HG03442 (cell line): ENCODE results near the gene VAMP7.
A peak's percentile ranks its signal among the peaks of the same experiment; 100 is the strongest.
"Not testable (repeated sequence)": the region's sequence is repeated elsewhere in the genome, so short reads cannot be mapped to it uniquely, and the experiment has no call there.

ENCODE experiments used
- ATAC-seq: cut with Tn5 transposase; IDR thresholded peaks from one replicate; pipeline ENCODE4 v1.9.1; 2021; ENCODE audit warnings: mild to moderate bottlenecking, moderate library complexity; ENCODE audit not compliant: unreplicated experiment

VAMP7 gene, protein sequence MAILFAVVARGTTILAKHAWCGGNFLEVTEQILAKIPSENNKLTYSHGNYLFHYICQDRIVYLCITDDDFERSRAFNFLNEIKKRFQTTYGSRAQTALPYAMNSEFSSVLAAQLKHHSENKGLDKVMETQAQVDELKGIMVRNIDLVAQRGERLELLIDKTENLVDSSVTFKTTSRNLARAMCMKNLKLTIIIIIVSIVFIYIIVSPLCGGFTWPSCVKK

DNA sequence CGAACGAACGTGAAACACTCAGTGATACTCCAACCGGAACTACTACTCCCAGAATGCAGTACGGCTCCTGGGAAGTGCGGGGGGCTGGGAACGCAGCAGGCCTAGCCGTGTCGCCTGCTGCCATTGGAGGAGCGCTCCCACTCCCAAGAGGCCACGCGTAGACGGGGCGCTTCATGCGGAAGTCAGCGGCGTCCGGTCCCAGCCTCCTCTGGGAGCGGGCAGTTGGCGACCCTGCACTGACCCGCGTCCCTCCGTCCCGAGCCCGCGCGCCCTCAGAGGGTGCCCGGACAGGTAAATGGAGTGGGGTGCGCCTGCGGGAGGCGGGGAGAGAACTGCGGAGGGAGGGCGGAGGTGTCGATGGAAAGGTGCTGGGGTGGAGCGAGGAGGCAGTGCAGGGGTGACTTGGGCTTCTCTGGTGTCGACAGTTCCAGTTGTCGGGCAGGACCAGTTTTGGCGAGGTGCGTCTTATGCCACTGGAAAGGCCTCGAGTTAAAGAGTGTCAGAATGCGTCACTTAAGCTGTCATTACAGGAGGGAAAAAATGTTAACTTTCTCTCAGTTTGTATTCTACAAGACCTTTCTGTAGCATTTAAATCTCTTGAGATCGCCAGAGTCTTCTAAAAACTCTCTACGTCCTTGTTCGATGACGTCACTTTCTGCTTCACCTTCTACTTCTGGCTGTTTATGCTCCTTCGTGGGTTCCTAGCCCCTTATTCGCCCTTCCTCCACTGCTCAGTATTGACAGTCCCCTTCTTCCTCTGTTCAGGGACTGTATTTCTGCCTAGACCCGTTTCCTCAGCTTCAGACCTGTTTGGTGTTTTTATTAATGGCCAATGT lies at the start of gene VAMP7:
VAMP7 (plus strand) TSS at position 188 of the 836 bp plus-strand sequence. CDS start 8,122 bp downstream, outside the sequence.
- ATAC-seq, result peak; percentile 93

DNA sequence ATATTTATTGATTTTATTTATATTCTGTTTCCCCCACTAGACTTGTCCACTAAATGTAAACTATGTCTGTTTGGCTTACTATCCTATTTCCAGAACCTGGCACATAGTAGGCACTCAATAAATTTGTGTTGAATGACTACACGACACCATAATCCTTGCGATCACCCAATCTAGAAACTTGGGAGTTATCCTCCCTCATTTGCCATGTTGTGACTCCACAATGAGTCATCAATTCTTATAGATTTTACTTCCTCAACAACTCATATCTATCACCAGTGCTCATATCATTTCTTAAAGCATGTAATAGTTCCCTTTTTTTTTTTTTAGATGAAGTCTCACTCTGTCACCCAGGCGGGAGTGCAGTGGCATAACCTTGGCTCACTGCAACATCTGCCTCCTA lies 39.9 kb upstream of the VAMP7 start:
- ATAC-seq, result no peak

DNA sequence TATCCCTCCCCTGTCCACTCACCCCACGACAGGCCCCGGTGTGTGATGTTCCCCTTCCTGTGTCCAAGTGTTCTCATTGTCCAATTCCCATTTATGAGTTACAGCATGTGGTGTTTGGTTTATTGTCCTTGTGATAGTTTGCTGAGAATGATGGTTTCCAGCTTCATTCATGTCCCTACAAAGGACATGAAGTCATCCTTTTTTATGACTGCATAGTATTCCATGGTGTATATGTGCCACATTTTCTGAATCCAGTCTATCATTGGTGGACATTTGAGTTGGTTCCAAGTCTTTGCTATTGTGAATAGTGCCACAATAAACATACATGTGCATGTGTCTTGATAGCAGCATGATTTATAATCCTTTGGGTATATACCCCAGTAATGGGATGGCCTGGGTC lies 29.4 kb upstream of the VAMP7 start:
- ATAC-seq, result not testable (repeated sequence)

DNA sequence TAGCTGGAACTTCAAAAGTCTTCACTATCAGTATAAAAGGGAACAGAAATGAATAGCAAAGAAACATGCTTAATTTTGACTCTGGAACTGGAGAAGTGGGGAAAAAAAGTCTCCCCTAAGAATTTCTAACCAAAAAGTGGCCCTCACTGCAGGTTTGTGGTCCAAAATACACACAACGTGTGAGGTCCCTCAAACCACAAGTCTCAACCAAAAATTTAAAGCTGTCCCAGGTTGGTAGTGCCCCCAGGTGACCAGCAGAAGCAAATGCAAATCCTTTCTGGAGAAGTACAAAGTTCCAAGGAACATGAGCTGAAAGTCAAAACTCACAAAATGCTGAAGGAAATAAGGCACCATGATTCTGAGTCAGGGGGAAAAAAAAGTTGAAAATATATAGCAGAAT lies 23.6 kb upstream of the VAMP7 start:
- ATAC-seq, result no peak

DNA sequence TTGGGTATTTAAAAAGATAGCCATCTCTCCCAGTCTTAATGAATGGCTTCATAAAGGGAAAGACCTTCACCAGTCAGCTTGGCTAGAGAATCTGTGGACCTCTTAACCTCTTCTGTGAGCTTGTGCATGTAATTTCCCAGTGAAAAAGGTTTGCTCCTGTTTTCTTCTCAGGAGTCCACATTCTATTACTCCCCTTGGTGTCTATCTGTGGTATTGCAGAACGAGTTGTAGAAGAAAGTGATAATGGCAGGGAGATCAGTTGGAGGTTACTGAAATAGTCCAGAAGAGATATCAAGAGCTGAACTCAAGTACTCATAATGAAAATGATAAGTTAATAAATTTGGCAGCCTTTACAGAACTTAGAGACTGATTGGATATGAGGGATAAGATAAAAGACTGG lies 16.5 kb upstream of the VAMP7 start:
- no peak for ATAC-seq

DNA sequence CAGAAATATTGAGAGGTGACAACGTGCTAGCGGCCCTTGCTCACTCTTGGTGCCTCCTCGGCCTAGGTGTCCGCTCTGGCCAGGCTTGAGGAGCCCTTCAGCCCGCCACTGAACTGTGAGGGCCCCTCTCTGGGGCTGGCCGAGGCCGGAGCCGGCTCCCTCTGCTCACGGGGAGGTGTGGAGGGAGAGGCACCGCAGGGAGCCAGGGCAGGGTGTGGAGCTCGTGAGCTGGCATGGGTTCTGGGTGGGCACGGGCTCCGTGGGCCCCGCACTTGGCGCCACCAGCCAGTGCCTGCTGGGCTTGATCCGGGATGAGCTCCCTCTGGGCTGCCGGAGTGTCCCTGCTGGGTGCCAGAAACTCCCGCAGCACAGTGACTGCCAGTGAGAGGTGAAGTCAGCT lies 16.0 kb upstream of the VAMP7 start:
- no peak for ATAC-seq

DNA sequence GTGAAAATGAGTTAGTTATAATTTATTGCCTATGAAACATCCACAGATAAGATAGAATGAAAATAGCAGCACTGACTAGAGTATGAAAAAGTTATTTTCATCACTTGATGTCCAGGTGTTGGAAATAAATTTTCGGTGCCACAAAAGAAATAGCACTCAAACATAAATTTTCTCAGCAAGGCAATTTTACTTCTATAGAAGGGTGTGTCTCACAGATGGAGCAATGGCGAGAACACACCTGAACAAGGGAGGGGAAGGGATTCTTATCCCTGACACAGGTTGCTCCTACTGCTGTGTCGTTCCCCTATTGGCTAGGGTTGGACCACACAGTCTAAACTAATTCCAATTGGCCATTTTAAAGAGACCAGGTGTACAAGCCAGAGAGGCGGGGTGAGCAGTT lies 13.3 kb upstream of the VAMP7 start:
- ATAC-seq, result no peak

DNA sequence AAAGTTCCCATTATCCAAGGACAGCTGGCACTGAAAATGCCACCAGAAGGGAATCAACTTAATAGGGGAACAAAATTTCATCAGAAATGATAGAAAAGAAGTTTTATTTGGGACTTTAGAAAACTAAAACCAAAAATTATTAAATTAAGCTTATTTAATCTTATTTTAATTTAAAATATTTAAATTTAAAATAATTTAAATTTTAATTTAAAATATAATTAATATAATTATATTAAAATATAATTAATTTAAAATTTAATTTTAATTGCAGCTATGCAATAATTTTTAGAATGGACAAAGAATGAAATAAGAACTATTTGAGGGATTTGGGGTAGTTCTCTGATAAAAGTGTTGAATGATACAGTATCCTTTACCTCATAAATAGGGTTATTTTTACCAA lies 10.2 kb upstream of the VAMP7 start:
- ATAC-seq, result no peak

DNA sequence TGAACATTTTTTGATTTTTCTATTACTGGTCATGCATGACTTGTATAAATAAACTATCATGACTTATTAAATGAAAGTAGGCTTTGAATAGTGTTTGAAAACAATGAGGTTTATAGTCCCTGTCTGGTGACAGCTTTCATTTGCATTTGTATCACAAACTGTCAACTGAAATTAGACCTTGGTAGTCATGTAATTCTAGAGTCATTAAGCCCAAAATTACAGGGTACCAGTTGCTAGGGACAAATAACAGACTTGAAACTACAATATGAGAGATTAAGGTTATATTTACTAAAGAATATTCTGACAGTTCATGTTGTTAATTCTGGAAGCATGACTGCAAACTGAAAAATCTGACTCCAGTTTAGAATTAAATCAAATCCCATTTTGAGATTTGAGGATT lies 9.2 kb upstream of the VAMP7 start:
- no peak for ATAC-seq

DNA sequence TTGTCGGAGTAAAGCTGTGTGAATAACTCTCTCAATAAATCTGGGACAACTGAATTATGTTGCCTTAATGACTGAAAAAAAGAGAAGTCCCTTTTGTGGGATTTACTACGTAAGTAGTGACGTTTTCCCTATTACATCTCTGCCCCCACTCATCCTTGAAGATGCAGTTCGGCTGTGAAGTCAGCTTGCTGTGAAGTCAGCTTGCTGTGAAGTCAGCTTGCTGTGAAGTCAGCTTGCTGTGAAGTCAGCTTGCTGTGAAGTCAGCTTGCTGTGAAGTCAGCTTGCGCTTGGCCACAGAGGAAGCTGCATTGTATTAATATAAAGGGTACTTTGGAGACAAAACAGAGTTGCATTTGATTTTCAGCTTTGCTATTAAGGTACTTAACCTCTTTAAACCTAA lies 8.0 kb upstream of the VAMP7 start:
- ATAC-seq, result no peak

DNA sequence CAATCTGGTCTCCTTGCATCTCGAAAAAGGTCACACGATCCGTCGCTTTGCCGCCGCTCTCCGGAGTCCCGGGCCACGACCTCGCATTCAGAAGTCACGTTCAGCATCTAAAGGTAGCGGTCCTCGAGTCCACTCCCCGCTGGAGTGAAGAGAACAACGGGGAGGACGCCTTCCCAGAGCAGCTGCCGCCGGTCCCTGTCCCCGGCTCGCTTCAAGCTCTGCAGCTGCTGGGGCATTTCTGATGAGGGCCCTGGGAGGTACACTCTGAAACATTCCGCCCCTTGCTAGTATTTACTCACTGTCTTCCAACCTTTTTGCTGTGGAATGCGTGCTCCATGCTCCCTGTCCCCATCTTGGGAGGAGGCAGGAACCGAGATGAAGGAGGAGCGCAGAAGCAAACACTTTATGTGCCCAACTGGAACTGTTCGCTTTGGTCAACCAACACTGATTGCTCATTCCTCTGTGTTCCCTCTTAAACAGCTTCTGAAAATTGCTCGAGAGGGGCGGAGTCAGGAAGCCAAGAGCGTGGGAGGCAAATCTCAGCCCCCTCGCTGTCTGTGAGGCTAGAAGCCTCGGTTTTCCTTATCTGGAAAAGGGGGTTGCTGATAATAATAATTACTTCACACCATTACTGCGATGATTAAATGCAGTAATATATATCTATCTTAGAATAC lies 6.4 kb upstream of the VAMP7 start:
- ATAC-seq, result no peak

DNA sequence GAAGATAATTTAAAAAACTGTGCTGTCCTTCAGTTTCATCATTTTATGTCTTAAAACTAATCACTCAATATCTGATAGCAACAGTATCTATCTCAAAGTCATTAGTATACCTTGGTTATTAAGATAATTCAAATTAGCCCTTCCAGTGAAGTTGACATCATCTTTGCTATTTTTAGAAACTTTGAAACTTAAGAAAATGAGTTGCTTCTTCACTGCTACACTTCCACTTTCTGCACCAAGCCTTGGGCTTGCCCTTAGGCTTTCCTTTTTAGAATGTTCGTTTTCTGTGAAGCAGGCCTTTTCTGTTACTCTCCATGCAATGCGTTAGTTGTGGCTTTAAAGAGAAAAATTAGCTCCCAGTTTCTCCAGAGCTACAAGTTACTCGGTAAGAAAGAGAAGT lies 4.4 kb upstream of the VAMP7 start:
- no peak for ATAC-seq

DNA sequence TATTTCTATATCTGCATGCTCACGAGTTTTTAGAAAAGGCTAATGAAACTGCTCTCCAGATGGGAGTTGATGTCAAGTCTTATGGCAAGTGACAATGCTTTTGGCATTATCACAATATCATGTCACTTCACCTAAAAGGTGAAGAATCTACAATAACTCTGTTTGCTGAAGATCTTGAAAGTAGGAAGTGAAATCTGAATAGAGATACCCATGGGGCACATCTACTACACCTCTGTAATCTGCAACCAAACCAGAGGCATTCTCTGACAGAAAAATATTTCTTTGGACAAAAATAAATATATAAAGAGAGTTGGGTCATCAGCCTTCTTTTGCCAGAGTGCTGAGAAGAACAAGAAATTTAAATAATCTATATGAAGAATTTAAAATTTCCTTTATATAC lies 3.9 kb upstream of the VAMP7 start:
- no peak for ATAC-seq

DNA sequence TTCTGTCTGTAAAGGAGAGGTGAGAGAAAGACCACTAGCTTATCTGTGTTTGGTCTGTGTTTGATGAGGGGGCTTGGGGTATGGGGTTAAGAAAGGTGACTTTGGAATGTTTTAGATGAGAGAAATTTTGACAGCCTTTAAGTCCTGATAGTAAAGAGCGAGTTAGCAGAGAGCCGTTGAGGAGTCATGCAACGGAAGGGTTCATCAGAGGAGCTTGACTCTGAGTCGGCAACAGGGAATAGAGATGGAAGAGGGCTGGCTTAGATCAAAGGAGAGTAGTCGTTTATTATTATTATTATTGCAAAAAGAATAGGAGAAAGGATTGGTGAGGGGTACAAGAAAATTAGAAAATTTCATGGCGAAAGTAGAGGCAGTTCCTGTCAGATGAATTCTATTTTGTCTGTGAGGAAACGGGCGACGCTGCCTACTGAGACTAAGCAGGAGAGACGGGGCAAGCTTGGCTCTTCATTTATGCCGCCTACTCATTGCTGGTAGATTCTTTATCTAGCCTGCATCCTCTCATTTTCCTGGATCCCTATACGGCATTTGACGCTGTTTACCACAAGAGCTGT lies 473 bp upstream of the VAMP7 start:
- no peak for ATAC-seq

DNA sequence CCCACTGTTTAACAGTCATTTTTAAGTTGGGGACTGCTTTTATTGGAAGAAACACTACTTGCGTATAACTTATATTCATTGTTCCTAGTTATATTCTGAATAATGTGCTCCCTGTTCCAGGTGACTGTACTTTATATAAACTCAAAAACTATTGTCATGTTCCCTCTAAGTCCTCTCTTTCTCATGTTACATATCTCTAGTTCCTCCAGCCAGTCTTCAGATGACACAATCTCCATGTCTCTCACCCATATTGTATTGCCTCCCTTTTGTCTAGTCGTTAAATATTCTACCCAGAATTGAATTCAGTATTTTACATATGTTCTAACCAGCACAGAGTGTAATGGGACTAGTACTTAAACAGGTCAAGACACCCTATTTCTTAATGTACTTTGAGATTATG lies 5.3 kb downstream of the VAMP7 start:
- ATAC-seq, result no peak

DNA sequence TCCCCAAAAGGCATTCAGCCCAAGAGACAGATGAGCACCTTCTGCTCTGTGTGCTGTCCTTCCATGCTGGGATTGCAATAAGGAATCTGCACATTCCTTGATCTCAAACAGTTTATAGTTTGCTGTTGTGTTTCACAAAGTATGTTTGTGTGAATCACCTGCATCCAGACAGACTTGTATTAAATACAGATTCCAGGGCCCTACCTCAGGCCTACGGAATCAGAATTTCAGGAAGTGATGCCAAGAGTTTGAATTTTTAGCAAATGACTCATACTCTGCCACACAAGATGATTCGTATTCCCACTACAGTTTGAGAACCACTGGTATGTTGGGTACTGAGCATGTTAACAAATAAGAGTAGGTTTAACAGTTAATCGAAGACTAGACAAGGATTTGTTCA lies 7.0 kb downstream of the VAMP7 start:
- no peak for ATAC-seq

DNA sequence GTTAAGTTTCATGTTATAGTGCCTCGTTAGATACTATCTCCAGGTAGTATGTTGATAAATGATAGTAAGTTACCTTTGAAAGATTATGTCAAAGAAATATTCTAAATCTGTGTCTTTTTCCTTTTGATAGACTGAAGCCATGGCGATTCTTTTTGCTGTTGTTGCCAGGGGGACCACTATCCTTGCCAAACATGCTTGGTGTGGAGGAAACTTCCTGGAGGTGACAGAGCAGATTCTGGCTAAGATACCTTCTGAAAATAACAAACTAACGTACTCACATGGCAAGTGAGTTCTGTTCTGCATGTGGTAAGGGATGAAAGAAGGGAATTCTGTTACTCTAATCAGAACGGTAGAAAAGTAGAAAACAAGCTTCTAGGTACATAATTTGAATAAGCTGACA lies 8.2 kb downstream of the VAMP7 start:
- no peak for ATAC-seq

DNA sequence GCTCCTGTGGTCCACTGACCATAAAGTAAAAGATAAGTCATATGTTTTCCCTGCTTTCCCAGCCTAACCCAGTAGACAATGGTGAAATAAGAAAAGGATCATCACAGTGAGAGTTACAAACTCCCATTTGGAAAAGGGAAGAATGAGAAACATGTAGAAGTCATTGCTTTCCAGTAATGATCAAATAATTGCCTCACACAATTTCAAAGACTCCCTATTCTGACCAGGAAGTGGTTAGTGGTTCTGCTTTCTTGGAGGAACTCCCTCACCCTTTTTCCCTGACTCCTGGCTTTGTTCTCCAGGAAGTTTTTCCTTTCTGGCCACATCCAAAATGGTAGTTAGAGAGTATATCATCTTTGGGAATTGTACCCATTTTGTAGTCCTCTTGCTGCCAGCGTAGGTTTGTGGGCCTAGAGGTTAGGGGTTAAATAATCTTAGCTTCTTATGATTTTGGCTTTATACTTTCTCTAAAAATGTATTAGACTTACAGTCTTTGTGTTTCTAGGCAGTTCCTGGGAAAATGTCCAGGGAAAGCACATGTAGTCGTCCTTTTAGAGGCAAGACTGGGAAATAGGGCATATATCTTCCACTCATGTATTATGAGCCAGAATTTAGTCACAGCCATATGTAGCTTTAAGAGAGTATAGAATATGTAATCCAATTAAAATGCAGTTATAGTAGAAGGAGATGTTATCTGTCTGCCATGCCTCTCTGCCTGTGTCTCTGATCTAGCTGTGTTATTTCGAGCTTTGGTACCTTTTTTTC lies 10.5 kb downstream of the VAMP7 start:
- no peak for ATAC-seq

DNA sequence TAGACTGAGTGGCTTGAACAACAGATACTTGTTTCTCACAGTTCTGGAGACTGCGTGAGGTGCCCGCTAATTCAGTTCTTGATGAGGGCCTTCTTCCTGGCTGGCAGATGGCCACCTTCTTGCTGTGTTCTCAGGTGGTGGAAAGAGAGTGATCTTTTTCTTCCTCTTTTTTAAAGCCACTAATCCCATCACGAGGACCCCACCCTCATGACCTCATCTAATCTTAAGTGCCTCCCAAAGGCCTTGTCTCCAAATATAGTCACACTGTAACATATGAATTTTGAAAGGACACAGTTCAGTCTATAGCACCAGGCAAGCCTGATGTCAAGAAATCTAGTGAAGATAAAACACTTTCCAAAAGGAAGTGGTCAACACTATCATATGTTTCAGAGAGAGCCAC lies 12.4 kb downstream of the VAMP7 start:
- ATAC-seq, result no peak

DNA sequence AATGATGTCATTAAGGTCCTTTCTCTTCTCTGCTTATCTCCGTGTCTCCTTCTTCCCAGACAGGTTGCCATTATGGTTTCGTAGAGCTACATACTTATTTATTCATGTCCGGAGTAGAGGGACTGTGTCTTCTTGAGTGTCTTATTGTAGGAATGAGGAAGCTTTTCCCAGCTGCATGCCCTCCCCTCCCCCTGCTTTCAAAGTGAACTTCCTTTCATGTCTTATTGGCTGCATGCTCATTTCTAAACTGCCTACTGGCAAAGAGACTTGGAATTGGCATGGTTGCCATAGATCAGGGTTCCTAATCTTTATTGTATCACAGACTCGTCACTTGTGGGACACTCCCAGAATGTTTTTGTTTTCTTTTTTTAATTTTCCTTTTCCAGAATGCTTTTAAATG lies 15.4 kb downstream of the VAMP7 start:
- no peak for ATAC-seq

DNA sequence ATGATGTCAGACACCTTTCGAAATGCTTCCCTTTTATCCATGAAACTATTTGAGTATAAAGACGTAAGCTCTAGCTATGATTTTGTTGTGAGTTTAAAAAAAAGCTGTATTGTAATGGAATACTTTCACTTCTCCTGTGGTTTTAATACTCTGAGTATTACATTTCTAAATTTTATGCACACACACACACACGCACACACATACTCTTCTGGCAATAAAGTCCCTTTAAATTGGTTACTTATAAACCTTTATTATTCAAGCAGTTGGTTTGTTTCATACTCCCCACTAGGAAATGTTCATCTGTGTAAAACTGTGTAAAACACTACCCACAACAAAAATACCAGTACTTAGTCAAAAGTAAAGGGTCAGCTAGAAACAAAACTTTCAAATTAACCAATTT lies 18.2 kb downstream of the VAMP7 start:
- no peak for ATAC-seq
